HG03342 (cell line): ENCODE data around the gene COL15A1.

ENCODE experiments used
- ATAC-seq: cut with Tn5 transposase; IDR thresholded peaks from one replicate; pipeline ENCODE4 v1.9.1; 2021; ENCODE audit warnings: mild to moderate bottlenecking, moderate library complexity; ENCODE audit not compliant: unreplicated experiment

Gene COL15A1

DNA sequence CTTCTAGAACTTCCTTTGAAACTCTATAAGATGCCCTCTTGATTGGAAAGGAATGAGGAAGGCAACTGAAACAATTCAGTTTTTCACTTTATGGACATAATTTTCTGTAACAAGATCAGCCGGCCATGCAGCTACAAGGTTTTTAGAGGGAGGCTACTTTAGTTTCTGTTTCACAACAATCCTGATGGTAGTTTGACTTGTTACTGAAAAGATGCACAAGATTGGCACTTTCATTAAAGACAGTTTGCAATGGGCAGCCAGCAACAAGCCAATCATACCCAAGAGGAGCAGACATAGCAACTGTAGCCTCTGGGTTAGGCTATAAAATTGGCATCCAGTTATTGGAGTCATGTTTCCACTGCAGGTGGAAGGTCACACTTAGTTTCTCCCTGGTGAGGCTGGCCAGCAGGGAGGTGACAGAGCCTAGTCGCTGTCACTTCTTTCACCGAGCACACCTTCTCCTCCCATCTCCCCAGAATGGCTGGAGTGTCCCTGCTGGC, 87.0 kb downstream of the COL15A1 start:
- ATAC-seq: no peak

GRCh38 chr9:99031319-99031718, 87.6 kb downstream of the COL15A1 start:
- ATAC-seq: no peak

DNA sequence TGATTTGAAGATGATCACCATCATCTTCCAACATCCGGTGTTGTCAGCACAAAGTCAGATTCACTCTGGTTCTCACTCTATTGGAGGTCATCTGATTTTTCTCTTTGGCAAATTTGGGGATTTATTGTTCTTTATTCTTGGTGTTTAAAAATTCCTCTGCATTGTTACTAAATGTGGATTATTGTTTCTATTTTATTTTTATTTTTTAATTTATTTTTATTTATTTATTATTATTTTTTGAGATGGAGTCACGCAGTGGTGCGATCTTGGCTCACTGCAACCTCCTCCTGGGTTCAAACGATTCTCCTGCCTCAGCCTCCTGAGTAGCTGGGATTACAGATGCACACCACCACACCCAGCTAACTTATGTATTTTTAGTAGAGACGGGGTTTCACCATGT, 88.3 kb downstream of the COL15A1 start:
- ATAC-seq: no peak

- ATAC-seq: no peak
Observed at GRCh38 chr9:99034149-99034548, 90.4 kb downstream of the COL15A1 start.

DNA sequence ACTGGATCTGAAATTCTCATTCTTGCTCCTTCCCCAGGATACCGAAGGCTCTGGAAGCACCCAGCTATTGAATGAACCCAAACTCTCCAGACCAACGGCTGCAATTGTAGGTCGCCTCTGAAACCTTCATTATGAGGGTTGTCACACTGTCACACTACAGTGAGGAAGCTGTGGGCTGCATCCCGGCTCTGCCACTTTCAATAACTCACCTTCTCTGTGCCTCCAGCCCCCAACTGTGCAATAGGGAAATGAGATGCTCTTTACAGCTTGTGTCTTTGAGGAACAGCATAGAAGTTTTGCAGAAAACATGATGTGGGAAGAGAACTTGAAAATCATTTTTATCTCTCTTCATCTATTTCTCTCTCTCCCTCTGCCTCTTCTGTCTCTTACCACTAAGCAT, 91.6 kb downstream of the COL15A1 start:
- no peak for ATAC-seq

- ATAC-seq: no peak
Observed at GRCh38 chr9:99037769-99038483, 94.2 kb downstream of the COL15A1 start.

- ATAC-seq: no peak
Observed at GRCh38 chr9:99038484-99038820, 94.7 kb downstream of the COL15A1 start.

GRCh38 chr9:99039505-99040182, 95.9 kb downstream of the COL15A1 start:
- no peak for ATAC-seq

DNA sequence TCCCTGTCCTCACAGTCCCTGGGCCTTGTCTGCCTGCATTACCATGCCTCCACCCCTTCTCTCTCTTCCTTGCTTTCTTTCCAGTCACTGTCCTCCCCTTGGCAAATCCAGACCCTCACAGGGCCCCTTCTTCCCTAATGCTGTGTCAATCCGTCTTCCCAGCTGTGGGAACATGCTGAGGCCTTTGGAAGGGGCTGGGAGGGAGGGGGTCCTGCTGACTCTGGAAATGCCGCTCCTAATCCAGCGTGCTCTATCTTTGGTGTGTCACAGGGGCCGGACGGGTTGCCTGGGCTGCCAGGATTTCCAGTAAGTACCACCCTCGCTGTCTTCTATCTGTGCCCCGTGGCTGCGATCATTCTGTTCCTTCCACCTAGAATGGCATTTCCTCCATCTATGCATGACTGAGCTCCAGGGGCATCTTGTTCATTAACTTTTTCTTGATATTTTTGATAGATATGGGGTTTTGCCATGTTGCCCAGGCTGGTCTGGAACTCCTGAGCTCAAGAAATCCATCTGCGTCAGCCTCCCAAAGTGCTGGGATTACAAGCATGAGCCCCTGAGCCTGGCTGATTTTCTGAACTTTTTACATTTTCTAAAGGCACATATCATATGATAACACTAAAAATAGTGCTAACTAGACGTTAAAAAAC, 96.7 kb downstream of the COL15A1 start:
- no peak for ATAC-seq

DNA sequence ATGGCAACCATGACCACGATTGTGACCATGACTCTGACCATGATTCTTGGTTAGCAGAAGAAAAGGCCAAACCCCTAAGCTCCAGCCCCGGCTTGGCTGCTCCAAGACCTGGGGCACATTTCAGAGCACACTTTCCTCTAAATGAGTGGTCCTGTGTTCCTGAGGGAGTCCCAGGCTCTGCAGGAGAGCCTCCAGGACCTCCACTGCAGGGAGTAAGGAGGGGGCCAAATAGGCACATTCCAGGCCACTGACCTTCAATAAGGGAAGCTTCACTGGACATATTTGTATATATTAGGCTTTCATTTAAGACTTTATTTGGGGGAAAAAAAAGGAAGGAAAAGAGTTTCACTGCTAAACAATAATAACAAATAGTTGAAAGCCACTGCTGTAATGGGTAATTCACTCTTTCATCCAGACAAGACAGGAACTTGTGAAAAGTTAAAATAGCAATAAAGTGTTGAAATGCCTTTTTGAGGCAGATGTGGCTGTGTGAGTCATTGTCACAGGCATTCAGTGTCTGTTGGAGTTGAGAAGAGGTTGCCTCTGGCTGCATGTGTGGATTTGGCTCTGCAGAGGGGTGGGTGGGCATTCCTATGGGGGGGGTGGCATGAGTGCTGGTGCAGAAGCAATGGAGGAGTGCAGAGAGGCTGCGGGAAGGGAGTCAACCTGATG, 97.3 kb downstream of the COL15A1 start:
- no peak for ATAC-seq

- no peak for ATAC-seq
Observed at GRCh38 chr9:99041618-99042017, 97.9 kb downstream of the COL15A1 start.

DNA sequence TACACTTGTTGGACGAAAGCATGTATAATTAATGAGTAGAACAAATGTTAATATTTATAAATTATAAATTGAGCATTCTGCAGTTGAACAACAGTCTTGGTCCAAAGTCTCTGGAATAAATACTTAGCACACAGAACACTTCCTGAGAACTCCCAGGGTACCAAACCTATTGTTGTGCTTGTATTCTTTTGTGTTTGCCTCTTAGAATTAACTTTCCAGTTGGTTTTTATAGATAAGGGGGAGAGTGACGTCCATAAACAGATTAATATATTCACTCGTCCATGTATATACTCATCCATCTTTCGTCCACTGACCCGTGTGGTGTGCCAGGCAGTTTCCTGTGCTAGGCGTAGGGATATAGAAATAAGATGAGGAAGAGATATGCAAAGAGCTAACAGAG, 98.9 kb downstream of the COL15A1 start:
- no peak for ATAC-seq

- ATAC-seq: no peak
Observed at GRCh38 chr9:99044827-99045226, 101.1 kb downstream of the COL15A1 start.

DNA sequence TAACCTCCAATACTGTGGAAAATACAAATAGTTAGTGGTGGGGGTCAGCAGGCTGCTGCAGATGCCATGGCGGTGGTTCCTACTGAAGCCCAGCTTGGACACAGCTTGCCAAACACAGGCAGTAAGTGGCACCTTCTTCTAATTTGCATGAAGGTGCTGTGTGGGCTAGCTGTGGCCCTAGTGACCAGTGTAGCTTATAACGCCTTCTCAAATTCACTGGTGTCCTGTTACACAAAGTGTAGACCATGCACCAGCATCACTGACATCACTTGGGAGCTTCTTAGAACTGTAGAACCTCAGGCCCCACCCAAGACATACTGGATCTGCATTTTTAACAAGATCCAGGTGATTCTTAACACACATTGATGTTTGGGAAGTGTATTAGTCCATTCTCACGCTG, 102.4 kb downstream of the COL15A1 start:
- no peak for ATAC-seq

GRCh38 chr9:99046542-99047071, 102.9 kb downstream of the COL15A1 start:
- no peak for ATAC-seq

GRCh38 chr9:99049228-99049627, 105.5 kb downstream of the COL15A1 start:
- no peak for ATAC-seq

DNA sequence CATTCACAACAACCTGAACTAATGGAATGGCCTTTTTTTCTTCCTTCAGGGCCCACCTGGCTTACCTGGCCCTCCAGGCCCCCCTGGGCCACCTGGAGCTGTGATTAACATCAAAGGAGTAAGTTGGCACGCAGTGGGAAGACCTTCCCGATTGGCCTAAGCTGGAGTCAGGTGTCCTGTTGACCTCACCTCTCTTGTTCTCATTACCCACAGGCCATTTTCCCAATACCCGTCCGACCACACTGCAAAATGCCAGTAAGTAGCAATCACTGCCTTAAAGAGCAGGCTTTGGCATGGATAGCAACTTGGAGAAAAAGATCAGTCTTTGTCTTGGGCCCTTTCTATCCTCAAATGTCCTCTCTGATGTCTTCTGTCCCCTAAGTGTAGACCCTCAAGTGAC, 105.9 kb downstream of the COL15A1 start:
- ATAC-seq: no peak

DNA sequence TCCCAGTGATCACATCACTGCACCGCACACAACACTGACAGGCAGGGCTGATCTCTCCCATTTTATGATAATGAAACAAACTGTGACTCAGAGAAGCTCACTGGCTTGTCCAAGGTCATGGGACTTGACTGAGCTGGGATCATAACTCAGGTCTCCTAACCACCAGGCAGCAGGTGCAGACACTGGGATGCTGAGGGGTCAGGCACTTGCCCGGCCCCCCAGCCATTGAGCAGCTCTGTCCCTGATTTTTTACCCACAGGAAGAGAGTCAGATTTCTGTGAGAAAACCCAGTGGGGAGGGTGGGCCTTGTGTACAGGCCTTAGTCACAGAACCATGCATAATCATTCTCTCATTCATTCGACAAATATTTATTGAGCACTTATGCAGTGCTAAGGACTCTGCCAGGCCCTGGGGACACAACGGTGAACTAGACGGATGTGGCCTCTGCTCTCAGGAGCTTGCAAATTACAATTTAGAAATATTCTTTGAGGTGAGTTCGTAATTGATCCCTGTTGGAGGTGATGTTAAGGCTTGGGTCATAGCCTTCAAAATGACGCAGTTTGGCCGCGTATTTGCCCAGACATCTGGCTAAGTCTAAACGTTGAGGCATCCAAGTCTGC, 106.7 kb downstream of the COL15A1 start:
- ATAC-seq: no peak

- no peak for ATAC-seq
Observed at GRCh38 chr9:99050924-99051323, 107.2 kb downstream of the COL15A1 start.

DNA sequence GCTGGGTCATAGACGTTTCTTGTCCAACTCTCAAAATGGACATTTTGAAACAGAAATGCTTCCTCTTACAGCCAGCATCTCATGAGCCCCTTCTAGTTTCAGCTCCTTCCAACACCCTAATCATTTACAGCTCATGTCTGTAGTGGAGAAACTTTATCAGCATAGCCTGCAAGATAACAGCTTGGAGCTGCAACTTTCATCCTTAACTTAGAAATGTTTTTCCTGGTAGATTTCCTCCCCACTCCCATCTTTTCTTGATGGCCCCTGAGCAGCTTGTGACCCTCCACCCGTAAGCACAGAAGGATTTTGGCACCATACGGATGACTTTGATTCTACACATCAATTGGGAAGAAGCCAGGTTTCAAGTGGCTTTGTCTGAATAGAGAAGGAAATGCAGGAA, 107.7 kb downstream of the COL15A1 start:
- ATAC-seq: no peak

- ATAC-seq: no peak
Observed at GRCh38 chr9:99051851-99052250, 108.1 kb downstream of the COL15A1 start.
